ENCODE data around the gene HDAC2.
A peak's percentile ranks its signal among the peaks of the same experiment; 100 is the strongest.
"Not testable (repeated sequence)": the region's sequence is repeated elsewhere in the genome, so short reads cannot be mapped to it uniquely, and the experiment has no call there.

The HDAC2 gene
- long read RNA-seq, full-length matches to known transcripts: 661 of 1,536 reads
- long read RNA-seq, partial matches to known transcripts: 833 of 1,536 reads
- long read RNA-seq, other reads (novel, unspliced or antisense): 42 of 1,536 reads

DNA sequence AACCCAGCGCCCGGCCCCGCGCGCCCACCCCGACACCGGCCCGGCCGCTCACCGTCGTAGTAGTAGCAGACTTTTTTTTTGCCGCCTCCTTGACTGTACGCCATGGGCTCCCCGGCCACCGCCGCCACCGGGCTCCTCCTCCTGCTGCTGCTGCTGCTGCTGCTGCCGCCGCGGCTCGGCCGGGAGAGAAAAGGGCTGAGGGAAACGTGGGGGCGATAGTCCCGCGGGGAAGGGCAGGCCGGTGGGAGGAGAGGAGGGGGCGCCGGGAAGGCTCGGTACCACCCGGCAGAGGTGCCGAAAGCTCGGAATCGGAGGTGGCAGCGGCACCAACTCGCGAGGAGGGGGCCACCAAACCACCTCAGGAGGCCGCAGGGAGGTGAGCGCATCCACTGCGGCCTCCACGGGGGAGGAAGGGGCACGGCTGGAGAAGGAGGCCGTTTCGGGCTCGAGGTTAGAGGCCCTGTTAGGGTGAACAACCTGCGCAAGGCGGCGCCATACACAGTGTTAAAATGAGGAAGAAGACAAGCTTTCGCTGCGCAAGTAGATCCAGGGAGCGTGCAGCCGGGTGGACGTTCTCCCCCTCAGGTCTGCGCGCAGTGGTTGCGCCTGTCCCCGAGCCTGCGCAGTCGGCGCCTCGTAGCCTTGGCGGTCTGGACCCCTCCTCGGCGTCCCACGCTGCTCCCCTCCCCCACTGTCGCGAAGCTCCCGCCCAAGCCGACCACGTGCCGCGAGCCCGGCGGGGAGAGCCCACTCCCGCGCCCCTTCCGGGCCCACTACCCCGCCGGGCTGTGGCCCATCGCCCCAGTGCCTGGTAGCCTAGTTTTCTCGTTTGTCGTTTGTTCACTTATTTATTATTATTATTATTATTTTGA, at the start of gene HDAC2:
HDAC2 (minus strand) TSS at position 344 of the 872 bp plus-strand sequence; CDS start at position 104, 240 bp downstream.
- peak; percentile 48 for TF ChIP-seq REST (IDR thresholded peaks at IDR 0.05; ENCODE audit: insufficient replicate concordance, low read depth)
- TF ChIP-seq POLR2AphosphoS5 (IDR thresholded peaks at IDR 0.05; ENCODE audit: low read depth): peak; percentile 78
- TF ChIP-seq, protein P1, sequence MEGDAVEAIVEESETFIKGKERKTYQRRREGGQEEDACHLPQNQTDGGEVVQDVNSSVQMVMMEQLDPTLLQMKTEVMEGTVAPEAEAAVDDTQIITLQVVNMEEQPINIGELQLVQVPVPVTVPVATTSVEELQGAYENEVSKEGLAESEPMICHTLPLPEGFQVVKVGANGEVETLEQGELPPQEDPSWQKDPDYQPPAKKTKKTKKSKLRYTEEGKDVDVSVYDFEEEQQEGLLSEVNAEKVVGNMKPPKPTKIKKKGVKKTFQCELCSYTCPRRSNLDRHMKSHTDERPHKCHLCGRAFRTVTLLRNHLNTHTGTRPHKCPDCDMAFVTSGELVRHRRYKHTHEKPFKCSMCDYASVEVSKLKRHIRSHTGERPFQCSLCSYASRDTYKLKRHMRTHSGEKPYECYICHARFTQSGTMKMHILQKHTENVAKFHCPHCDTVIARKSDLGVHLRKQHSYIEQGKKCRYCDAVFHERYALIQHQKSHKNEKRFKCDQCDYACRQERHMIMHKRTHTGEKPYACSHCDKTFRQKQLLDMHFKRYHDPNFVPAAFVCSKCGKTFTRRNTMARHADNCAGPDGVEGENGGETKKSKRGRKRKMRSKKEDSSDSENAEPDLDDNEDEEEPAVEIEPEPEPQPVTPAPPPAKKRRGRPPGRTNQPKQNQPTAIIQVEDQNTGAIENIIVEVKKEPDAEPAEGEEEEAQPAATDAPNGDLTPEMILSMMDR (IDR thresholded peaks at IDR 0.05; ENCODE audit: insufficient read depth, low read length): peak; percentile 11
- no peak for TF ChIP-seq GABPA (IDR thresholded peaks at IDR 0.05; ENCODE audit: low read depth)
- TF ChIP-seq SPI1 (IDR thresholded peaks at IDR 0.05; ENCODE audit: borderline replicate concordance, low read depth): peak; percentile 64; the same call in 1 of the 2 replicates
- Histone ChIP-seq H3K27ac (replicated peaks) (peak within 1 kb of the TSS; percentile 97), H3K27me3 (ENCODE audit: insufficient read depth, poor library complexity, severe bottlenecking) (no peaks in the 10 kb centered on the region), H3K4me3 (replicated peaks; ENCODE audit: insufficient read depth, low read length) (peak within 1 kb of the TSS; percentile 67)
- peak; percentile 92 to 97 for DNase-seq (ENCODE audit: low read depth in 1 of 2, low spot score in 1 of 2)

DNA sequence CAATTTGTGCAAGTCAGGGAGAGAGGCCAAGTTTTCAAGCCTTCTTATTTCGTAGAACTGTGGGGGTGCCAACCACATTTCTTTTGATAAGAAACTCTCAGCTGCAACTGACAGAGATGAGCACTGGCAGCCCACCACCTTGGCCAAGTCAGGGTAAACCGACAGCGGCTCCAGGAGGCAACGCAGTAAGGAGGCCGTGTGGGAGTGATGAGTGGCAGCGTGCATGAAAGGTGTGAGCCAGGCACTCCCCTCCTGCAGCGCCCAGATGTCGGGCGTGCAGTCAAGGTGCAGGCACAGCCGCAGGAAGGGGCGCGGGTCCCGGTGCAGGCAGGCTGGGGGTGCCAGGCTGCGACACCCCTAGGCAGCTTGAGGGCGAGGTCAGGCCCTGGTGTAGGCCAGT, 49.2 kb upstream of the HDAC2 start:
- Histone ChIP-seq H3K27me3 (ENCODE audit: insufficient read depth, poor library complexity, severe bottlenecking) (no peaks in the 10 kb centered on the region), H3K27ac (replicated peaks) (no peak overlapping the region), H3K4me3 (replicated peaks; ENCODE audit: insufficient read depth, low read length) (no peak overlapping the region)
- DNase-seq (ENCODE audit: low read depth in 1 of 2, low spot score in 1 of 2): no peak
- TF ChIP-seq SPI1 (IDR thresholded peaks at IDR 0.05; ENCODE audit: borderline replicate concordance, low read depth) (no peak), REST (IDR thresholded peaks at IDR 0.05; ENCODE audit: insufficient replicate concordance, low read depth) (no peak), GABPA (IDR thresholded peaks at IDR 0.05; ENCODE audit: low read depth) (no peak), POLR2AphosphoS5 (IDR thresholded peaks at IDR 0.05; ENCODE audit: low read depth) (no peak)
- TF ChIP-seq, protein P1 (IDR thresholded peaks at IDR 0.05; ENCODE audit: insufficient read depth, low read length): no peak

DNA sequence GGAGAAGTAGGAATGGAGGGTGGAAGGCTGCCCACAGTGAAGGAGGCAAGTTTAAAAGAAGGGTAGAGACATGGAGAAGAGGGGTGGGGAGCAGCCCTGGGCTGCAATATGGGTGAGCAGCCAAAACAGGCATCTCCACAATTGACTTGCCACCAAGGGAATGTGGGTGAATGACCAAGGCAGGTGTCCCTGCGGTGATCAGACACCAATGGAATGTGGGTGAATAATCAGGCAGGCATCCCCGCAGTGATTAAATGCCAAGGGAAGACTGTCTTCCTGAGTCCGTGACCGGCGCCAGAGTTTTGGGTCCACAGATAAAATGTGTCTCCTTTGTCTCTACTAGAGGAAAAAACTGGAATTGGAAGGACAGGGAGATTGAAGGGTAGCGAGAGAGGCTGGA, 46.2 kb upstream of the HDAC2 start:
- DNase-seq (ENCODE audit: low read depth in 1 of 2, low spot score in 1 of 2); H3K27ac ChIP-seq (replicated peaks); H3K4me3 ChIP-seq (replicated peaks; ENCODE audit: insufficient read depth, low read length); H3K27me3 ChIP-seq (ENCODE audit: insufficient read depth, poor library complexity, severe bottlenecking): not testable (repeated sequence)

- H3K4me3 ChIP-seq (replicated peaks; ENCODE audit: insufficient read depth, low read length); H3K27ac ChIP-seq (replicated peaks); DNase-seq (ENCODE audit: low read depth in 1 of 2, low spot score in 1 of 2); H3K27me3 ChIP-seq (ENCODE audit: insufficient read depth, poor library complexity, severe bottlenecking): not testable (repeated sequence)
Measured at GRCh38 chr6:114014106-114014505, 43.2 kb upstream of the HDAC2 start.

DNA sequence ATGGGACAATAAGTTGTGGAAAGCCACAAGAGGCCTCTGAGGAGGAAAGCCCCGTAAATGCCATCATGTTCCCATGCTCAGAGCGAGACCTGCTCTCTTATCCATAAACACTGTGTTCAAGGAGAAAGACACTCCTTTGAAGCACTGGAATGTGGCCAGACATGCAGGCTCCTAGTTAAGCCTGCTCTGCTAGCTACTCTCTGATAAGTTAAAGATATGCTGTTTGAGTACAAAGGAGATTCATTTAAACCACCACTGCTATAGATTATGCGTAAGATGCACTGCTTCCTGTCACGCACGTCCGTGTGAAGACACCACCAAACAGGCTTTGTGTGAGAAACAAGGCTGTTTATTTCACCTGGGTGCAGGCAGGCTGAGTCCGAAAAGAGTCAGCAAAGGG, 40.5 kb upstream of the HDAC2 start:
- DNase-seq (ENCODE audit: low read depth in 1 of 2, low spot score in 1 of 2); H3K27me3 ChIP-seq (ENCODE audit: insufficient read depth, poor library complexity, severe bottlenecking); H3K4me3 ChIP-seq (replicated peaks; ENCODE audit: insufficient read depth, low read length); H3K27ac ChIP-seq (replicated peaks): not testable (repeated sequence)

Measured in HL-60 (cell line).